Measurements from ENCODE around the gene SRPK1. TPM values are rescaled to one million over a fixed set of nuclear protein-coding genes. Genes with fewer than 3 reads are reported as not detected.

SRPK1 gene
- total RNA-seq = 10 to 100 TPM; 38.6 to 63.8 (median 43.2) TPM
- 52.5 TPM for total RNA-seq (2013)

- no peaks in the 10 kb centered on the region for H3K9me3 Mint-ChIP-seq
- no peaks in the 10 kb centered on the region for H3K36me3 Mint-ChIP-seq
- TF ChIP-seq CTCF (IDR thresholded peaks at IDR 0.05) = no peak
- Histone ChIP-seq H3K27ac (ENCODE audit: low read length) (peak within 1 kb of the TSS; percentile 32), H3K4me1 (ENCODE audit: control insufficient read depth, insufficient read depth, low read length) (peaks cover 10% of the 10 kb centered on the region), H3K27me3 (ENCODE audit: control insufficient read depth, insufficient read depth, low read length) (no peaks in the 10 kb centered on the region), H3K9me3 (ENCODE audit: control insufficient read depth, insufficient read depth, low read length) (no peaks in the 10 kb centered on the region), H3K36me3 (ENCODE audit: control insufficient read depth, insufficient read depth, low read length) (no peaks in the 10 kb centered on the region), H3K4me3 (ENCODE audit: low read length) (peak within 1 kb of the TSS; percentile 60)
- DNase-seq (peak; percentile 73 to 91), ATAC-seq (peak; percentile 79 to 89 (median 88))
- H3K27ac Mint-ChIP-seq = peak within 1 kb of the TSS; percentile 82 to 85
- H3K27me3 Mint-ChIP-seq (ENCODE audit: low read depth in 2 of 2) = no peaks in the 10 kb centered on the region
- WGBS (ENCODE audit: insufficient coverage) = under 1% methylated on average over 68 of the region's 69 CpGs
- peaks cover 44% of the 10 kb centered on the region in 2 donors for H3K4me1 Mint-ChIP-seq
- intact Hi-C loops (cut with micrococcal nuclease) = no loop called here
- H3K4me3 Mint-ChIP-seq = peak within 1 kb of the TSS; percentile 96
Measured at GRCh38 chr6:35920793-35921732, at the start of gene SRPK1. TSS of gene SRPK1 (minus strand) at chr6:35921098. CDS start at chr6:35921056, 42 bp downstream.

GRCh38 chr6:35970181-35970580, 49.3 kb upstream of the SRPK1 start:
- Mint-ChIP-seq H3K27ac (no peak overlapping the region), H3K27me3 (ENCODE audit: low read depth in 2 of 2) (peaks cover 2 to 5% of the 10 kb centered on the region in 2 donors), H3K9me3 (no peaks in the 10 kb centered on the region), H3K4me3 (no peak overlapping the region), H3K36me3 (no peaks in the 10 kb centered on the region), H3K4me1 (no peaks in the 10 kb centered on the region)
- Histone ChIP-seq H3K9me3 (ENCODE audit: control insufficient read depth, insufficient read depth, low read length) (no peaks in the 10 kb centered on the region), H3K27me3 (ENCODE audit: control insufficient read depth, insufficient read depth, low read length) (no peaks in the 10 kb centered on the region), H3K4me3 (ENCODE audit: low read length) (no peak overlapping the region), H3K36me3 (ENCODE audit: control insufficient read depth, insufficient read depth, low read length) (no peaks in the 10 kb centered on the region), H3K27ac (ENCODE audit: low read length) (no peak overlapping the region), H3K4me1 (ENCODE audit: control insufficient read depth, insufficient read depth, low read length) (no peaks in the 10 kb centered on the region)
- no peak for TF ChIP-seq CTCF (IDR thresholded peaks at IDR 0.05)
- ATAC-seq (no peak), DNase-seq (no peak)
- WGBS (ENCODE audit: insufficient coverage) = 91% methylated on average over 1 of the region's 4 CpGs
- intact Hi-C loops (cut with micrococcal nuclease) = no loop called here

- ATAC-seq (no peak), DNase-seq (no peak)
- no peak overlapping the region for H3K27ac Mint-ChIP-seq
- H3K27me3 Mint-ChIP-seq (ENCODE audit: low read depth in 2 of 2) = peaks cover 2 to 5% of the 10 kb centered on the region in 2 donors
- H3K4me1 Mint-ChIP-seq = no peaks in the 10 kb centered on the region
- H3K4me3 Mint-ChIP-seq = no peak overlapping the region
- H3K9me3 Mint-ChIP-seq = no peaks in the 10 kb centered on the region
- no peaks in the 10 kb centered on the region for H3K9me3 ChIP-seq (ENCODE audit: control insufficient read depth, insufficient read depth, low read length)
- no peaks in the 10 kb centered on the region for H3K36me3 ChIP-seq (ENCODE audit: control insufficient read depth, insufficient read depth, low read length)
- no peaks in the 10 kb centered on the region for H3K27me3 ChIP-seq (ENCODE audit: control insufficient read depth, insufficient read depth, low read length)
- H3K4me3 ChIP-seq (ENCODE audit: low read length) = no peak overlapping the region
- H3K4me1 ChIP-seq (ENCODE audit: control insufficient read depth, insufficient read depth, low read length) = no peaks in the 10 kb centered on the region
- H3K36me3 Mint-ChIP-seq = no peaks in the 10 kb centered on the region
- intact Hi-C loops (cut with micrococcal nuclease) = no loop called here
- TF ChIP-seq CTCF (IDR thresholded peaks at IDR 0.05) = no peak
- H3K27ac ChIP-seq (ENCODE audit: low read length) = no peak overlapping the region
Measured at GRCh38 chr6:35969646-35970045, 48.7 kb upstream of the SRPK1 start.
